ENCODE data around the gene SLC40A1.

GRCh38 chr2:189624648-189625355, 44.2 kb upstream of the SLC40A1 start:
- TF ChIP-seq, protein P1, sequence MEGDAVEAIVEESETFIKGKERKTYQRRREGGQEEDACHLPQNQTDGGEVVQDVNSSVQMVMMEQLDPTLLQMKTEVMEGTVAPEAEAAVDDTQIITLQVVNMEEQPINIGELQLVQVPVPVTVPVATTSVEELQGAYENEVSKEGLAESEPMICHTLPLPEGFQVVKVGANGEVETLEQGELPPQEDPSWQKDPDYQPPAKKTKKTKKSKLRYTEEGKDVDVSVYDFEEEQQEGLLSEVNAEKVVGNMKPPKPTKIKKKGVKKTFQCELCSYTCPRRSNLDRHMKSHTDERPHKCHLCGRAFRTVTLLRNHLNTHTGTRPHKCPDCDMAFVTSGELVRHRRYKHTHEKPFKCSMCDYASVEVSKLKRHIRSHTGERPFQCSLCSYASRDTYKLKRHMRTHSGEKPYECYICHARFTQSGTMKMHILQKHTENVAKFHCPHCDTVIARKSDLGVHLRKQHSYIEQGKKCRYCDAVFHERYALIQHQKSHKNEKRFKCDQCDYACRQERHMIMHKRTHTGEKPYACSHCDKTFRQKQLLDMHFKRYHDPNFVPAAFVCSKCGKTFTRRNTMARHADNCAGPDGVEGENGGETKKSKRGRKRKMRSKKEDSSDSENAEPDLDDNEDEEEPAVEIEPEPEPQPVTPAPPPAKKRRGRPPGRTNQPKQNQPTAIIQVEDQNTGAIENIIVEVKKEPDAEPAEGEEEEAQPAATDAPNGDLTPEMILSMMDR (IDR thresholded peaks at IDR 0.05): no peak
- TF ChIP-seq POLR2A (IDR thresholded peaks at IDR 0.05): no peak
- TF ChIP-seq POLR2AphosphoS5 (IDR thresholded peaks at IDR 0.05): no peak

Measured in sigmoid colon (tissue), 4 donors.